ENCODE data around the gene CPD. TPM values are rescaled to one million over a fixed set of nuclear protein-coding genes. Genes with fewer than 3 reads are reported as not detected.

CPD gene
- total and polyA plus RNA-seq, 9 of the 15 experiments (the other 6 are each of a cell fraction or from before 2014, with no cell fraction given) = 4.5 to 24.4 (median 20.4) TPM

DNA sequence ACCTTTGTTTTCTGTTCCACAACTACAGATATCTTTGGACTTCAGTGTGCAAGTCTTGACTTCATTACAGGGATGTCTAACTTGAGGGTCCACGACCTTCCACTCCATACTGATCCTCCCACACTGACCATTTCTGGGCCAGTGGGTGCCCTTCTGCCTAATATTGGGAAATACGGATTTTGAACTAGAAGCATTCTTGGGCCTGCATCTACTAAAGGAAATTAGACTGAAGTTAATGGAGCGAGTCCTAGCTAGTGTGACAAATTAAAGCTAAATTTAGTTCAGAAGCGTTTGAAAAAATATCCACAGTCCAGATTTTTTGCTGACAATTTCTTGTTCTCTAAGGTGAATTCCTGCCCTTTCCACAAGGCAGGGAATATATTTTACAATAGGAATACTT lies 34.9 kb upstream of the CPD start (continued):
- TF ChIP-seq, protein P1, sequence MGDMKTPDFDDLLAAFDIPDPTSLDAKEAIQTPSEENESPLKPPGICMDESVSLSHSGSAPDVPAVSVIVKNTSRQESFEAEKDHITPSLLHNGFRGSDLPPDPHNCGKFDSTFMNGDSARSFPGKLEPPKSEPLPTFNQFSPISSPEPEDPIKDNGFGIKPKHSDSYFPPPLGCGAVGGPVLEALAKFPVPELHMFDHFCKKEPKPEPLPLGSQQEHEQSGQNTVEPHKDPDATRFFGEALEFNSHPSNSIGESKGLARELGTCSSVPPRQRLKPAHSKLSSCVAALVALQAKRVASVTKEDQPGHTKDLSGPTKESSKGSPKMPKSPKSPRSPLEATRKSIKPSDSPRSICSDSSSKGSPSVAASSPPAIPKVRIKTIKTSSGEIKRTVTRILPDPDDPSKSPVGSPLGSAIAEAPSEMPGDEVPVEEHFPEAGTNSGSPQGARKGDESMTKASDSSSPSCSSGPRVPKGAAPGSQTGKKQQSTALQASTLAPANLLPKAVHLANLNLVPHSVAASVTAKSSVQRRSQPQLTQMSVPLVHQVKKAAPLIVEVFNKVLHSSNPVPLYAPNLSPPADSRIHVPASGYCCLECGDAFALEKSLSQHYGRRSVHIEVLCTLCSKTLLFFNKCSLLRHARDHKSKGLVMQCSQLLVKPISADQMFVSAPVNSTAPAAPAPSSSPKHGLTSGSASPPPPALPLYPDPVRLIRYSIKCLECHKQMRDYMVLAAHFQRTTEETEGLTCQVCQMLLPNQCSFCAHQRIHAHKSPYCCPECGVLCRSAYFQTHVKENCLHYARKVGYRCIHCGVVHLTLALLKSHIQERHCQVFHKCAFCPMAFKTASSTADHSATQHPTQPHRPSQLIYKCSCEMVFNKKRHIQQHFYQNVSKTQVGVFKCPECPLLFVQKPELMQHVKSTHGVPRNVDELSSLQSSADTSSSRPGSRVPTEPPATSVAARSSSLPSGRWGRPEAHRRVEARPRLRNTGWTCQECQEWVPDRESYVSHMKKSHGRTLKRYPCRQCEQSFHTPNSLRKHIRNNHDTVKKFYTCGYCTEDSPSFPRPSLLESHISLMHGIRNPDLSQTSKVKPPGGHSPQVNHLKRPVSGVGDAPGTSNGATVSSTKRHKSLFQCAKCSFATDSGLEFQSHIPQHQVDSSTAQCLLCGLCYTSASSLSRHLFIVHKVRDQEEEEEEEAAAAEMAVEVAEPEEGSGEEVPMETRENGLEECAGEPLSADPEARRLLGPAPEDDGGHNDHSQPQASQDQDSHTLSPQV (IDR thresholded peaks at IDR 0.05) = no peak
- no peak for TF ChIP-seq ZFP1 (CRISPR knock-in tag; IDR thresholded peaks at IDR 0.05)
- no peak for TF ChIP-seq KLF6 (CRISPR knock-in tag; IDR thresholded peaks at IDR 0.05; ENCODE audit: borderline replicate concordance)
- no peak for TF ChIP-seq POLR2B (IDR thresholded peaks at IDR 0.05; ENCODE audit: low read depth, partially characterized antibody)
- no peak for TF ChIP-seq CBX8 (IDR thresholded peaks at IDR 0.05; ENCODE audit: borderline replicate concordance, extremely low read depth, low read depth, low read length, poor library complexity, severe bottlenecking)
- TF ChIP-seq, protein P2, sequence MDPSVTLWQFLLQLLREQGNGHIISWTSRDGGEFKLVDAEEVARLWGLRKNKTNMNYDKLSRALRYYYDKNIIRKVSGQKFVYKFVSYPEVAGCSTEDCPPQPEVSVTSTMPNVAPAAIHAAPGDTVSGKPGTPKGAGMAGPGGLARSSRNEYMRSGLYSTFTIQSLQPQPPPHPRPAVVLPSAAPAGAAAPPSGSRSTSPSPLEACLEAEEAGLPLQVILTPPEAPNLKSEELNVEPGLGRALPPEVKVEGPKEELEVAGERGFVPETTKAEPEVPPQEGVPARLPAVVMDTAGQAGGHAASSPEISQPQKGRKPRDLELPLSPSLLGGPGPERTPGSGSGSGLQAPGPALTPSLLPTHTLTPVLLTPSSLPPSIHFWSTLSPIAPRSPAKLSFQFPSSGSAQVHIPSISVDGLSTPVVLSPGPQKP (CRISPR knock-in tag; IDR thresholded peaks at IDR 0.05) = no peak
- TF ChIP-seq, protein P3, sequence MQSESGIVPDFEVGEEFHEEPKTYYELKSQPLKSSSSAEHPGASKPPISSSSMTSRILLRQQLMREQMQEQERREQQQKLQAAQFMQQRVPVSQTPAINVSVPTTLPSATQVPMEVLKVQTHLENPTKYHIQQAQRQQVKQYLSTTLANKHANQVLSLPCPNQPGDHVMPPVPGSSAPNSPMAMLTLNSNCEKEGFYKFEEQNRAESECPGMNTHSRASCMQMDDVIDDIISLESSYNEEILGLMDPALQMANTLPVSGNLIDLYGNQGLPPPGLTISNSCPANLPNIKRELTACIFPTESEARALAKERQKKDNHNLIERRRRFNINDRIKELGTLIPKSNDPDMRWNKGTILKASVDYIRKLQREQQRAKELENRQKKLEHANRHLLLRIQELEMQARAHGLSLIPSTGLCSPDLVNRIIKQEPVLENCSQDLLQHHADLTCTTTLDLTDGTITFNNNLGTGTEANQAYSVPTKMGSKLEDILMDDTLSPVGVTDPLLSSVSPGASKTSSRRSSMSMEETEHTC (IDR thresholded peaks at IDR 0.05) = no peak
- TF ChIP-seq ZNF354B (CRISPR knock-in tag; IDR thresholded peaks at IDR 0.05) = no peak
